Measurements from ENCODE around the gene SSUH2. TPM values are rescaled to one million over a fixed set of nuclear protein-coding genes. Genes with fewer than 3 reads are reported as not detected.

SSUH2 gene
- total and polyA plus RNA-seq, 2 of the 13 experiments (the other 11 are each of a cell fraction or from before 2014, with no cell fraction given): 38.1 to 136 TPM

GRCh38 chr3:8650583-8651416 lies 6.2 kb upstream of the SSUH2 start (continued):
- TF ChIP-seq ZNF710 (CRISPR knock-in tag; IDR thresholded peaks at IDR 0.05; ENCODE audit: borderline replicate concordance) (0 out of 2 replicates have a peak, but pooled peaks have one; percentile 34), ZNF292 (CRISPR knock-in tag; IDR thresholded peaks at IDR 0.05; ENCODE audit: borderline replicate concordance, low read depth) (peak; percentile 39; the same call in 1 of the 2 replicates), KAT7 (CRISPR knock-in tag; IDR thresholded peaks at IDR 0.05; ENCODE audit: borderline replicate concordance) (peak; percentile 9; the same call in 1 of the 2 replicates), NFE2 (CRISPR knock-in tag; IDR thresholded peaks at IDR 0.05) (no peak), MAZ (IDR thresholded peaks at IDR 0.05; ENCODE audit: borderline replicate concordance, low read depth, low read length) (no peak), MAZ (CRISPR knock-in tag; IDR thresholded peaks at IDR 0.05; ENCODE audit: low read depth) (no peak), ZNF766 (CRISPR knock-in tag; IDR thresholded peaks at IDR 0.05; ENCODE audit: borderline replicate concordance) (no peak), NCOA2 (CRISPR knock-in tag; IDR thresholded peaks at IDR 0.05) (peak; percentile 13; the same call in 1 of the 2 replicates), ZNF691 (CRISPR knock-in tag; IDR thresholded peaks at IDR 0.05; ENCODE audit: borderline replicate concordance, low read depth) (no peak; the same call in 1 of the 2 replicates), YY1 (IDR thresholded peaks at IDR 0.05; ENCODE audit: insufficient read depth, insufficient replicate concordance, low read depth, low read length) (peak; percentile 14), ZMYM3 (CRISPR knock-in tag; IDR thresholded peaks at IDR 0.05) (peak; percentile 31; the same call in 1 of the 2 replicates), MAFK (conservative IDR thresholded peaks at IDR 0.05 in 1 of 2, IDR thresholded peaks at IDR 0.05 in 1 of 2; ENCODE audit: low read length in 2 of 2) (no peak), IRX3 (CRISPR knock-in tag; IDR thresholded peaks at IDR 0.05; ENCODE audit: borderline replicate concordance, low read depth) (no peak), MXD1 (CRISPR knock-in tag; IDR thresholded peaks at IDR 0.05) (0 out of 2 replicates have a peak, but pooled peaks have one; percentile 18), SRSF4 (IDR thresholded peaks at IDR 0.05; ENCODE audit: low read depth, low read length, poor library complexity, severe bottlenecking) (no peak), PAF1 (CRISPR knock-in tag; IDR thresholded peaks at IDR 0.05) (no peak), NR2C2 (CRISPR knock-in tag; IDR thresholded peaks at IDR 0.05; ENCODE audit: borderline replicate concordance) (no peak), PITX1 (CRISPR knock-in tag; IDR thresholded peaks at IDR 0.05) (peak; percentile 39; the same call in 1 of the 2 replicates), ZNF501 (CRISPR knock-in tag; IDR thresholded peaks at IDR 0.05) (0 out of 2 replicates have a peak, but pooled peaks have one; percentile 5), KLF11 (CRISPR knock-in tag; IDR thresholded peaks at IDR 0.05) (no peak), PRPF4 (IDR thresholded peaks at IDR 0.05; ENCODE audit: low read depth, low read length, poor library complexity, severe bottlenecking) (no peak)
- TF ChIP-seq, protein P1, sequence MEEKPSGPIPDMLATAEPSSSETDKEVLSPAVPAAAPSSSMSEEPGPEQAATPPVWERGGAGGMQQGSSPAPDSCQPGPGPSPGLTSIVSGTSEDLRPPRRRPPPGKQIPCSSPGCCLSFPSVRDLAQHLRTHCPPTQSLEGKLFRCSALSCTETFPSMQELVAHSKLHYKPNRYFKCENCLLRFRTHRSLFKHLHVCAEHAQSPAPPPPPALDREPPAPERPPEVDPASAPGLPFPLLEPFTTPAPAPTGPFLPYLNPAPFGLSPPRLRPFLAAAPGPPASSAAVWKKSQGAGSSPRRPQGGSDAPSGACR (CRISPR knock-in tag; IDR thresholded peaks at IDR 0.05): 0 out of 2 replicates have a peak, but pooled peaks have one; percentile 41
- TF ChIP-seq, protein P2, sequence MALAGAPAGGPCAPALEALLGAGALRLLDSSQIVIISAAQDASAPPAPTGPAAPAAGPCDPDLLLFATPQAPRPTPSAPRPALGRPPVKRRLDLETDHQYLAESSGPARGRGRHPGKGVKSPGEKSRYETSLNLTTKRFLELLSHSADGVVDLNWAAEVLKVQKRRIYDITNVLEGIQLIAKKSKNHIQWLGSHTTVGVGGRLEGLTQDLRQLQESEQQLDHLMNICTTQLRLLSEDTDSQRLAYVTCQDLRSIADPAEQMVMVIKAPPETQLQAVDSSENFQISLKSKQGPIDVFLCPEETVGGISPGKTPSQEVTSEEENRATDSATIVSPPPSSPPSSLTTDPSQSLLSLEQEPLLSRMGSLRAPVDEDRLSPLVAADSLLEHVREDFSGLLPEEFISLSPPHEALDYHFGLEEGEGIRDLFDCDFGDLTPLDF (CRISPR knock-in tag; IDR thresholded peaks at IDR 0.05): no peak

Measured in HepG2 (cell line).